Mucosa of rectum (tissue), 2 donors: ENCODE measurements around the gene TMX2.

ENCODE experiments used
- H3K27ac ChIP-seq, 2 donors: one replicate each; pipeline ENCODE4 v1.7.0; 2013; ENCODE audit warnings: inconsistent platforms in 2 of 2, low read depth in 2 of 2, low read length in 2 of 2
- H3K27me3 ChIP-seq, 2 donors: one replicate each; pipeline ENCODE4 v1.7.0; 2013; ENCODE audit warnings: low read length in 2 of 2; ENCODE audit not compliant: control insufficient read depth in 2 of 2, insufficient read depth in 2 of 2
- H3K36me3 ChIP-seq, 2 donors: one replicate each; pipeline ENCODE4 v1.7.0; 2013; ENCODE audit warnings: low read length in 2 of 2; ENCODE audit not compliant: control insufficient read depth in 2 of 2, insufficient read depth in 2 of 2
- H3K4me1 ChIP-seq, 2 donors: one replicate each; pipeline ENCODE4 v1.7.0; 2013; ENCODE audit warnings: low read length in 2 of 2, mild to moderate bottlenecking in 1 of 2; ENCODE audit not compliant: control insufficient read depth in 2 of 2, insufficient read depth in 2 of 2
- H3K4me3 ChIP-seq, 2 donors: one replicate each; pipeline ENCODE4 v1.7.0; 2013; ENCODE audit warnings: low read length in 2 of 2
- H3K9ac ChIP-seq, 2 donors: one replicate each; pipeline ENCODE4 v1.7.0; 2013; ENCODE audit warnings: low read length in 2 of 2, low read depth in 1 of 2, mild to moderate bottlenecking in 1 of 2
- H3K9me3 ChIP-seq, 2 donors: one replicate each; pipeline ENCODE4 v1.7.0; 2013; ENCODE audit warnings: low read length in 2 of 2; ENCODE audit not compliant: control insufficient read depth in 2 of 2
- donor health status: healthy.
- donor health status: Normal muscosa, but diverticular disease.

The TMX2 gene, protein sequence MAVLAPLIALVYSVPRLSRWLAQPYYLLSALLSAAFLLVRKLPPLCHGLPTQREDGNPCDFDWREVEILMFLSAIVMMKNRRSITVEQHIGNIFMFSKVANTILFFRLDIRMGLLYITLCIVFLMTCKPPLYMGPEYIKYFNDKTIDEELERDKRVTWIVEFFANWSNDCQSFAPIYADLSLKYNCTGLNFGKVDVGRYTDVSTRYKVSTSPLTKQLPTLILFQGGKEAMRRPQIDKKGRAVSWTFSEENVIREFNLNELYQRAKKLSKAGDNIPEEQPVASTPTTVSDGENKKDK

GRCh38 chr11:57712256-57713150 is at the start of gene TMX2:
TMX2 (plus strand) TSS chr11:57712593; CDS start chr11:57712619, 26 bp downstream.
- peaks cover 0 to 2% of the 10 kb centered on the region in 2 donors for H3K36me3 ChIP-seq

GRCh38 chr11:57662893-57663292 is 49.5 kb upstream of the TMX2 start:
- no peak overlapping the region for H3K4me3 ChIP-seq
- no peak overlapping the region for H3K27ac ChIP-seq
- H3K9me3 ChIP-seq: no peaks in the 10 kb centered on the region
- no peaks in the 10 kb centered on the region for H3K27me3 ChIP-seq
- peaks cover 25 to 30% of the 10 kb centered on the region in 2 donors for H3K36me3 ChIP-seq
- no peak overlapping the region for H3K9ac ChIP-seq
- peaks cover 8 to 11% of the 10 kb centered on the region in 2 donors for H3K4me1 ChIP-seq

More at GRCh38 chr11:57712256-57713150, at the start of gene TMX2:
- Histone ChIP-seq H3K27ac (peak within 1 kb of the TSS; percentile 91 to 97), H3K4me3 (peak within 1 kb of the TSS; percentile 89 to 94), H3K27me3 (no peaks in the 10 kb centered on the region), H3K4me1 (peaks cover 17 to 32% of the 10 kb centered on the region in 2 donors), H3K9ac (peak within 1 kb of the TSS; percentile 81 to 95), H3K9me3 (no peaks in the 10 kb centered on the region)

- Histone ChIP-seq H3K4me3 (no peak overlapping the region), H3K36me3 (peaks cover 25 to 30% of the 10 kb centered on the region in 2 donors), H3K27me3 (no peaks in the 10 kb centered on the region), H3K9ac (no peak overlapping the region), H3K9me3 (no peaks in the 10 kb centered on the region), H3K27ac (no peak overlapping the region), H3K4me1 (peaks cover 6 to 7% of the 10 kb centered on the region in 2 donors)
Measured at GRCh38 chr11:57663975-57664374, 48.4 kb upstream of the TMX2 start.

GRCh38 chr11:57667117-57667735 is 45.2 kb upstream of the TMX2 start:
- peak overlapping the region; percentile 98 to 99 for H3K9ac ChIP-seq
- H3K27ac ChIP-seq: peak overlapping the region; percentile 99
- H3K27me3 ChIP-seq: no peaks in the 10 kb centered on the region
- H3K9me3 ChIP-seq: no peaks in the 10 kb centered on the region
- peaks cover 12 to 16% of the 10 kb centered on the region in 2 donors for H3K36me3 ChIP-seq
- H3K4me3 ChIP-seq: peak overlapping the region; percentile 85 to 99
- peaks cover 14 to 21% of the 10 kb centered on the region in 2 donors for H3K4me1 ChIP-seq

- Histone ChIP-seq H3K9me3 (no peaks in the 10 kb centered on the region), H3K4me3 (peak within 1 kb of the TSS; percentile 85 to 99), H3K4me1 (peaks cover 14 to 21% of the 10 kb centered on the region in 2 donors), H3K27ac (peak within 1 kb of the TSS; percentile 99), H3K36me3 (peaks cover 13 to 19% of the 10 kb centered on the region in 2 donors), H3K9ac (peak within 1 kb of the TSS; percentile 98 to 99), H3K27me3 (no peaks in the 10 kb centered on the region)
Measured at GRCh38 chr11:57667736-57668433, 44.5 kb upstream of the TMX2 start, which contains the start of gene ZDHHC5. ZDHHC5 (plus strand) TSS chr11:57668114; CDS start chr11:57673091, 4,977 bp downstream.

- Histone ChIP-seq H3K36me3 (peaks cover 13 to 24% of the 10 kb centered on the region in 2 donors), H3K27ac (peak overlapping the region; percentile 99), H3K4me1 (peaks cover 14 to 21% of the 10 kb centered on the region in 2 donors), H3K9ac (peak overlapping the region; percentile 98 to 99), H3K4me3 (peak overlapping the region; percentile 85 to 99), H3K9me3 (no peaks in the 10 kb centered on the region), H3K27me3 (no peaks in the 10 kb centered on the region)
Measured at GRCh38 chr11:57668434-57668782, 44.0 kb upstream of the TMX2 start.

GRCh38 chr11:57674251-57674650 is 38.1 kb upstream of the TMX2 start:
- no peaks in the 10 kb centered on the region for H3K9me3 ChIP-seq
- no peaks in the 10 kb centered on the region for H3K27me3 ChIP-seq
- H3K36me3 ChIP-seq: peaks cover 42 to 55% of the 10 kb centered on the region in 2 donors
- no peak overlapping the region for H3K9ac ChIP-seq
- H3K4me3 ChIP-seq: no peak overlapping the region
- peaks cover 4 to 13% of the 10 kb centered on the region in 2 donors for H3K4me1 ChIP-seq
- no peak overlapping the region for H3K27ac ChIP-seq

DNA sequence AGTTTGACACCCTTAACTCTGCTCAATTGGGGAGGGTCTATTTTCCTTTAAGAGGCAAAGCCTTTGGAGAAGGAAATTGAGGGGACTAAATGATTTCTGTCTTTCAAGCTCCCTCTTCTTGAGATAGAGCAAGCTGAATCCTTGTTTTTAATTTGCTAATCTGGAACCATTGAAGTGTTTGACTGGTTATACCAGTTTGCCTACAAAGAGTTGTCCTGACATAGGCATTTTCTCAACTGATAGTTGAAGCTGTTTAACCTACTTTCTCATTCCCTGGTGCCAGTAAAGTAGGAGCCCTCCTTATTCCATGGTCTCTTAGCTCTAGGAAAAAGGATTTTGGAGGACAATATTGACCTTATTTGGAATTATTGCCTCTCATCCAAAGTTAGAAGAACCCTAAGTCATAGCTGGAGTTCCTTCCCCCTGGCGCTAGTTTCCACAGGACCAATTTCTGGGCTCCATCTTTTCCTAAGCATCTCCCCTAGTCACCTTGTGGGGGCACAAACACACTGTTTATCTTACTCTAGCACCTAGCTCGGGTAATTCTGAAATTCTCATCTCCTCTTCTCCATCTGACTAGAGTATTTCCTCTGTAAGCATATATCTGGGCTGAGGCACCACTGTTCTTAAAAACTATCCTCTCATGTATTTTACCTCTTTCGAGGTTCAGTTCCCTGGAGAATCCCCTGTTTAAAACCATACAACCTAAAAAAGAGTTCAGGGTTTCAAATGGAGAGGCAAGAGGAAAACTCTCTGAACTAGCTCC is 37.0 kb upstream of the TMX2 start:
- Histone ChIP-seq H3K9ac (no peak overlapping the region), H3K4me3 (no peak overlapping the region), H3K36me3 (peaks cover 45 to 62% of the 10 kb centered on the region in 2 donors), H3K9me3 (no peaks in the 10 kb centered on the region), H3K4me1 (peaks cover 2 to 3% of the 10 kb centered on the region in 2 donors), H3K27ac (no peak overlapping the region), H3K27me3 (no peaks in the 10 kb centered on the region)

- Histone ChIP-seq H3K27ac (no peak overlapping the region), H3K4me1 (peaks cover 0 to 3% of the 10 kb centered on the region in 2 donors), H3K4me3 (no peak overlapping the region), H3K9me3 (no peaks in the 10 kb centered on the region), H3K27me3 (no peaks in the 10 kb centered on the region), H3K36me3 (peaks cover 50 to 57% of the 10 kb centered on the region in 2 donors), H3K9ac (no peak overlapping the region)
Measured at GRCh38 chr11:57679396-57679795, 33.0 kb upstream of the TMX2 start.
